HEK293 (cell line): ENCODE results near the gene GMIP.

ENCODE experiments used
- CTCF ChIA-PET: fragments of 350-600 bp; formaldehyde crosslinking; extraction: SDS; loops from one replicate; lab custom pipeline; 2021; ENCODE audit warnings: antibody characterized with exemption; lab: Yijun Ruan, JAX
- POLR2A ChIA-PET: fragments of 300-600 bp; formaldehyde crosslinking; extraction: SDS; loops from one replicate; lab custom pipeline; 2020; ENCODE audit warnings: antibody characterized with exemption, inconsistent platforms; lab: Yijun Ruan, JAX
- H3K27ac ChIP-seq: fragments of 200-500 bp; sonication (Bioruptor generic); 2 replicates; pipeline ENCODE4 v1.5.1; 2014; ENCODE audit warnings: low read depth, low read length, control low read depth, inconsistent platforms; ENCODE audit errors: extremely low read depth
- H3K36me3 ChIP-seq, 2 experiments: fragments of 200-500 bp in 1 of 2; sonication (Bioruptor generic) in 1 of 2; 1 replicate in 1 of 2; 2 replicates in 1 of 2; pipeline ENCODE4 v1.5.1; 2014 to 2017; ENCODE audit warnings: inconsistent platforms in 2 of 2, low read length in 2 of 2; ENCODE audit not compliant: control insufficient read depth in 2 of 2, insufficient read depth in 1 of 2
- H3K4me1 ChIP-seq: fragments of 200-500 bp; sonication (Bioruptor generic); 2 replicates; pipeline ENCODE4 v1.5.1; 2014; ENCODE audit warnings: mild to moderate bottlenecking, low read length, inconsistent platforms; ENCODE audit not compliant: control insufficient read depth, insufficient read depth
- H3K4me3 ChIP-seq: 2 replicates; pipeline ENCODE4 v1.5.1; 2011; ENCODE audit warnings: low read depth, mild to moderate bottlenecking, control low read depth, low read length, moderate library complexity
- H3K9me3 ChIP-seq: fragments of 200-500 bp; sonication (Bioruptor generic); 2 replicates; pipeline ENCODE4 v1.5.1; 2014; ENCODE audit warnings: low read depth, low read length, inconsistent platforms; ENCODE audit not compliant: control insufficient read depth, insufficient read depth
- GLI2 ChIP-seq: fragments of 450-650 bp; formaldehyde crosslinking; IDR thresholded peaks from 2 replicates; pipeline ENCODE4; 2017; ENCODE audit warnings: missing biosample characterization, missing genetic modification characterization, low read depth, borderline replicate concordance
- HIC1 ChIP-seq: fragments of 450-650 bp; formaldehyde crosslinking; IDR thresholded peaks from 2 replicates; pipeline ENCODE4 v1.5.1; 2016; ENCODE audit warnings: missing biosample characterization, missing genetic modification characterization
- INSM2 ChIP-seq: fragments of 450-650 bp; formaldehyde crosslinking; IDR thresholded peaks from 2 replicates; pipeline ENCODE4 v1.5.1; 2016; ENCODE audit warnings: missing biosample characterization, missing genetic modification characterization
- TSHZ1 ChIP-seq: fragments of 450-650 bp; formaldehyde crosslinking; IDR thresholded peaks from 2 replicates; pipeline ENCODE4 v1.5.1; 2016; ENCODE audit warnings: missing biosample characterization, missing genetic modification characterization, borderline replicate concordance
- ZBTB10 ChIP-seq: fragments of 450-650 bp; formaldehyde crosslinking; IDR thresholded peaks from 2 replicates; pipeline ENCODE4 v1.5.1; 2016; ENCODE audit warnings: missing biosample characterization, missing genetic modification characterization
- ZBTB7A ChIP-seq: fragments of 450-650 bp; formaldehyde crosslinking; IDR thresholded peaks from 2 replicates; pipeline ENCODE4 v1.5.1; 2016; ENCODE audit warnings: low read depth, missing biosample characterization, missing genetic modification characterization
- ZIC2 ChIP-seq: fragments of 450-650 bp; formaldehyde crosslinking; IDR thresholded peaks from 2 replicates; pipeline ENCODE4 v1.5.1; 2016; ENCODE audit warnings: missing biosample characterization, missing genetic modification characterization
- ZNF335 ChIP-seq: fragments of 450-650 bp; formaldehyde crosslinking; conservative IDR thresholded peaks from 2 replicates; pipeline ENCODE4 v1.5.1; 2016; ENCODE audit warnings: missing biosample characterization, missing genetic modification characterization
- ZNF426 ChIP-seq: fragments of 450-650 bp; formaldehyde crosslinking; IDR thresholded peaks from 2 replicates; pipeline ENCODE4 v1.5.1; 2017; ENCODE audit warnings: missing biosample characterization, missing genetic modification characterization, mild to moderate bottlenecking, inconsistent platforms, moderate library complexity
- ZNF510 ChIP-seq: fragments of 450-650 bp; formaldehyde crosslinking; IDR thresholded peaks from 2 replicates; pipeline ENCODE4 v1.5.1; 2018; ENCODE audit warnings: mild to moderate bottlenecking, missing genetic modification characterization, missing biosample characterization; ENCODE audit not compliant: insufficient replicate concordance
- ZNF571 ChIP-seq: fragments of 450-650 bp; formaldehyde crosslinking; IDR thresholded peaks from 2 replicates; pipeline ENCODE4 v1.5.0; 2017; ENCODE audit warnings: missing biosample characterization, missing genetic modification characterization
- ZNF600 ChIP-seq: fragments of 450-650 bp; formaldehyde crosslinking; IDR thresholded peaks from 2 replicates; pipeline ENCODE4 v1.5.1; 2016; ENCODE audit warnings: missing biosample characterization, missing genetic modification characterization

Gene GMIP

GRCh38 chr19:19592690-19593089 lies 50.8 kb downstream of the GMIP start (continued):
- TF ChIP-seq TSHZ1 (tag by site-specific recombination) = no peak
- no peak for TF ChIP-seq HIC1 (tag by site-specific recombination)
- TF ChIP-seq ZNF510 (tag by site-specific recombination) = no peak
- TF ChIP-seq GLI2 (tag by site-specific recombination) = no peak
- no peak for TF ChIP-seq ZBTB7A (tag by site-specific recombination)
- no peak for TF ChIP-seq ZNF571 (tag by site-specific recombination)

- H3K4me1 ChIP-seq = 0 out of 2 replicates have a peak, but pooled peaks cover 1% of the 10 kb centered on the region
- peaks cover 0 to 7% of the 10 kb centered on the region in 2 experiments; a peak in 1 of 3 replicates for H3K36me3 ChIP-seq
- no peak overlapping the region for H3K27ac ChIP-seq
- H3K9me3 ChIP-seq = no peaks in the 10 kb centered on the region
- POLR2A ChIA-PET = interaction anchor here (0.6 kb wide), 1 partner anchor 29 kb away, joined by 5 read pairs; no protein-coding TSS in a partner anchor
- no peak for TF ChIP-seq ZNF426
- TF ChIP-seq ZNF600 (tag by site-specific recombination) = peak; percentile 73
- TF ChIP-seq ZBTB10 (tag by site-specific recombination) = no peak
- peak; percentile 42; the same call in 1 of the 2 replicates for TF ChIP-seq ZNF335 (tag by site-specific recombination)
- TF ChIP-seq ZIC2 (tag by site-specific recombination) = 0 out of 2 replicates have a peak, but pooled peaks have one; percentile 28
- TF ChIP-seq INSM2 = no peak
- CTCF ChIA-PET = no interaction called here
- H3K4me3 ChIP-seq = no peak overlapping the region
These were observed 52.2 kb downstream of the GMIP start for GRCh38 chr19:19591133-19591825.
